Ovary (tissue), 9 donors: Measurements from ENCODE around the gene CCDC157. TPM values are rescaled to one million over a fixed set of nuclear protein-coding genes. Genes with fewer than 3 reads are reported as not detected.
"Not testable (repeated sequence)": the region's sequence is repeated elsewhere in the genome, so short reads cannot be mapped to it uniquely, and the experiment has no call there.

Source experiments
- DNase-seq, 5 donors: peaks; one replicate each; pipeline ENCODE4 v3.0.0-alpha.2; 2019 to 2020
- H3K27ac ChIP-seq, 2 donors: fragments of 200-600 bp; one replicate each; pipeline versions ENCODE4 v1.5.1 to v1.8.0; 2019 to 2022
- H3K27me3 ChIP-seq: fragments of 200-600 bp; one replicate; pipeline ENCODE4 v1.8.0; 2022
- H3K36me3 ChIP-seq: fragments of 200-600 bp; sonication (generic); one replicate; pipeline ENCODE4 v1.5.1; 2019
- H3K4me1 ChIP-seq: one replicate; pipeline ENCODE4 v1.8.1; 2013; ENCODE audit warnings: mild to moderate bottlenecking, moderate library complexity; ENCODE audit not compliant: insufficient read depth
- H3K4me3 ChIP-seq: fragments of 200-600 bp; sonication (generic); one replicate; pipeline ENCODE4 v1.5.1; 2017
- H3K9me3 ChIP-seq, 2 donors: fragments of 200-600 bp in 1 of 2; sonication (generic) in 1 of 2; one replicate each; pipeline versions ENCODE4 v1.5.1 to v1.8.1; 2013 to 2019; ENCODE audit warnings: mild to moderate bottlenecking in 1 of 2, moderate library complexity in 1 of 2
- CTCF ChIP-seq, 3 donors: fragments of 450-650 bp in 2 of 3; fragments of 200-600 bp in 1 of 3; IDR thresholded peaks; one replicate each; pipeline versions ENCODE4 v1.5.1 to v1.8.0; 2016 to 2022; ENCODE audit warnings: antibody characterized with exemption in 3 of 3, mild to moderate bottlenecking in 1 of 3
- EP300 ChIP-seq: sonication (generic); formaldehyde crosslinking; IDR thresholded peaks from one replicate; pipeline ENCODE4 v1.6.1; 2017; ENCODE audit warnings: antibody characterized with exemption
- POLR2A ChIP-seq: fragments of 450-650 bp; IDR thresholded peaks from one replicate; pipeline ENCODE4 v1.6.1; 2017; ENCODE audit warnings: antibody characterized with exemption, mild to moderate bottlenecking, moderate library complexity
- WGBS, 3 donors: extraction: QIAGEN DNeasy Blood & Tissue Kit in 1 of 3; methylation state at CpG; one replicate each; pipeline versions ENCODE4 v1.1.5 to v1.1.7; 2013 to 2017; 5-methylcytosine and 5-hydroxymethylcytosine counted together
- intact Hi-C, 4 donors: fragments of 100-400 bp; cut with DNase I; formaldehyde crosslinking; loops; one replicate each; pipeline versions ENCODE4 v1.11.0 to v1.15.1; 2022 to 2023
- polyA plus RNA-seq, 2 donors: library from polyadenylated mRNA; stranded (reverse); fragments of 200-250 nt in 1 of 2; fragments of 350-450 nt in 1 of 2; fragmentation: Illumina TruSeq in 1 of 2; extraction: RNeasy Lipid Tissue Mini Kit (QIAGEN cat#74804) in 1 of 2; gene quantifications; one replicate each; pipeline ENCODE4 v1.2.3, GENCODE V29; 2013 to 2014
- total RNA-seq, 7 donors: library from RNA; depleted of rRNA in 2 of 7; stranded (reverse); fragments of >200 nt in 2 of 7; fragmentation: NEBNext Ultra II Directional in 3 of 7; extraction: Animal tissue kit (Norgen Biotek cat#: 25700) in 3 of 7; gene quantifications; one replicate each; pipeline versions ENCODE4 v1.1.0 to v1.2.4, GENCODE V29; 2016 to 2023
- donor health status: DM: no; HTN: no; CAD: no; lungs with moderate emphysema.
- donor health status: DM: no; HTN: no; CAD: no.
- donor health status: Bipolar disorder and iron deficiency.
- donor health status: DM: yes; HTN: yes; CAD: no.
- donor health status: DM: no; HTN: no; CAD: no.
- donor health status: DM: yes; HTN: yes; CAD: no.

Gene CCDC157
- total and polyA plus RNA-seq, 9 donors: 0.60 to 28.0 (median 2.4) TPM

GRCh38 chr22:30398685-30399680 lies 42.2 kb downstream of the CCDC157 start:
- no peak for TF ChIP-seq CTCF (IDR thresholded peaks at IDR 0.05)
- TF ChIP-seq POLR2A: no peak
- TF ChIP-seq EP300: no peak
- no peak overlapping the region for H3K27ac ChIP-seq

GRCh38 chr22:30399718-30400117 lies 42.9 kb downstream of the CCDC157 start:
- no peak for DNase-seq
- H3K4me3 ChIP-seq: no peak overlapping the region
- TF ChIP-seq EP300 (no peak), POLR2A (no peak), CTCF (IDR thresholded peaks at IDR 0.05) (no peak)
- H3K4me1 ChIP-seq: peaks cover 9% of the 10 kb centered on the region
- no peaks in the 10 kb centered on the region for H3K27me3 ChIP-seq
- 75 to 78% (median 76%) methylated on average over 5 of the region's 5 CpGs for WGBS, 3 donors
- no peaks in the 10 kb centered on the region for H3K36me3 ChIP-seq
- H3K27ac ChIP-seq: no peak overlapping the region
- intact Hi-C loops: loop anchor here in 1 of 4 donors (10.0 kb wide), 1 partner anchor 295 kb away; no protein-coding TSS in a partner anchor
- no peaks in the 10 kb centered on the region for H3K9me3 ChIP-seq

More at GRCh38 chr22:30398685-30399680, 42.2 kb downstream of the CCDC157 start:
- Histone ChIP-seq H3K4me1 (peaks cover 9% of the 10 kb centered on the region), H3K4me3 (no peak overlapping the region), H3K36me3 (no peaks in the 10 kb centered on the region), H3K27me3 (no peaks in the 10 kb centered on the region), H3K9me3 (no peaks in the 10 kb centered on the region)
- intact Hi-C loops: loop anchor here in 1 of 4 donors (10.0 kb wide), 1 partner anchor 294 kb away; no protein-coding TSS in a partner anchor
- 29 to 36% (median 36%) methylated on average over 25 of the region's 25 CpGs for WGBS, 3 donors
- DNase-seq: no peak

GRCh38 chr22:30400159-30400558 lies 43.4 kb downstream of the CCDC157 start:
- H3K36me3 ChIP-seq: no peaks in the 10 kb centered on the region
- H3K27me3 ChIP-seq: no peaks in the 10 kb centered on the region
- DNase-seq: no peak
- 54 to 94% (median 88%) methylated on average over 1 of the region's 1 CpG for whole genome bisulfite sequencing, 3 donors
- no peaks in the 10 kb centered on the region for H3K9me3 ChIP-seq
- TF ChIP-seq EP300: no peak
- TF ChIP-seq CTCF (IDR thresholded peaks at IDR 0.05): no peak
- TF ChIP-seq POLR2A: no peak
- peaks cover 9% of the 10 kb centered on the region for H3K4me1 ChIP-seq
- intact Hi-C loops: no loop called here
- no peak overlapping the region for H3K4me3 ChIP-seq
- H3K27ac ChIP-seq: no peak overlapping the region

- H3K9me3 ChIP-seq, H3K4me1 ChIP-seq, H3K27ac ChIP-seq, H3K27me3 ChIP-seq, intact Hi-C loops, DNase-seq, H3K36me3 ChIP-seq, H3K4me3 ChIP-seq: not testable (repeated sequence)
- 93 to 96% (median 95%) methylated on average over 3 of the region's 3 CpGs for WGBS, 3 donors
Measured at GRCh38 chr22:30401024-30401423, 44.2 kb downstream of the CCDC157 start.
